ENCODE measurements around the gene GPRIN2.

The GPRIN2 gene

DNA sequence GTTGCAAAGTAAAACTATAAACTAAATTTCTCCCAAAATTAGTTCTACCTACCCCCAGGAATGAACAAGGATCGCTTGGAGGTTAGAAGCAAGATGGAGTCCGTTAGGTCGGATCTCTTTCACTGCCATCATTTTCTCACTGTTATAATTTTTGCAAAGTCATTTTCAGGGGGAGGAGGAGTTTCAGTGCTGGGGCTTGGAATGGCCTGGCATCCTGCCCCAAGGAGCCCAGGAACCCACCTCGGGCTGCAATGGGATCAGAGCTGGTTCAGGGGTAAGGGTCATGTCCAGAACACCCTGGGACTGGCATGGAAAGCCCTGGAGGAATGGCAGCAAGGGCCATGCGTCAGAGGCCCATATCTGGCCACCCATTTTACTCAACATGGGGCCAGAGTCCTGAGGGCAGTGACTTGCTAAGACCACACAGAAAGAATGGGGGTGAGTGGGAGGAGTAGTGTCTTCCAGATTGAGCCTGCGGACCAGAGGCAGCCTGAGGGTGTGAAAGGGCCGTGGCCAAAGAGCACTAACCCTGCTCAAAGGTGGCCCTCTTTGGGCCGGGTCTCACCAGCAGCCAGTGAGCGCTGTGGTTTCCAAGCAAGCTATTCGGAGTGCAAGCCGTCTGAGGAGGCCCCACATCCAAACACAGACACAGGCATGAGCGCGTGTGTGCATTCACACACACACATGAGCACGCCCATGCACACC lies 31.8 kb downstream of the GPRIN2 start:
- no peaks in the 10 kb centered on the region for H3K9me2 ChIP-seq (replicated peaks; ENCODE audit: control insufficient read depth, low read length)
- H3K9me3 ChIP-seq (ENCODE audit: control insufficient read depth, insufficient read depth, low read length) = peaks cover 14% of the 10 kb centered on the region; the same call in 1 of the 2 replicates
- no peaks in the 10 kb centered on the region for H3K79me2 ChIP-seq (ENCODE audit: control insufficient read depth, low read length)
- peaks cover 7% of the 10 kb centered on the region for H3F3A ChIP-seq (ENCODE audit: control insufficient read depth, insufficient read depth)
- H3K36me3 ChIP-seq (ENCODE audit: control insufficient read depth, low read length) = no peaks in the 10 kb centered on the region
- TF ChIP-seq EZH2phosphoT487 (IDR thresholded peaks at IDR 0.05; ENCODE audit: borderline replicate concordance, low read length) (no peak), CTCF (IDR thresholded peaks at IDR 0.05; ENCODE audit: low read depth, low read length, poor library complexity, severe bottlenecking) (no peak)
- no peaks in the 10 kb centered on the region for H4K20me1 ChIP-seq (ENCODE audit: control insufficient read depth, insufficient read depth, low read depth, low read length)
- H3K4me2 ChIP-seq (ENCODE audit: low read length) = no peak overlapping the region
- H3K4me3 ChIP-seq (ENCODE audit: low read length) = no peak overlapping the region
- no peaks in the 10 kb centered on the region for H3K4me1 ChIP-seq (ENCODE audit: control insufficient read depth, low read length)
- H3K27me3 ChIP-seq (ENCODE audit: control insufficient read depth, low read length) = no peaks in the 10 kb centered on the region
- no peak overlapping the region for H3K27ac ChIP-seq (ENCODE audit: low read depth, low read length)

DNA sequence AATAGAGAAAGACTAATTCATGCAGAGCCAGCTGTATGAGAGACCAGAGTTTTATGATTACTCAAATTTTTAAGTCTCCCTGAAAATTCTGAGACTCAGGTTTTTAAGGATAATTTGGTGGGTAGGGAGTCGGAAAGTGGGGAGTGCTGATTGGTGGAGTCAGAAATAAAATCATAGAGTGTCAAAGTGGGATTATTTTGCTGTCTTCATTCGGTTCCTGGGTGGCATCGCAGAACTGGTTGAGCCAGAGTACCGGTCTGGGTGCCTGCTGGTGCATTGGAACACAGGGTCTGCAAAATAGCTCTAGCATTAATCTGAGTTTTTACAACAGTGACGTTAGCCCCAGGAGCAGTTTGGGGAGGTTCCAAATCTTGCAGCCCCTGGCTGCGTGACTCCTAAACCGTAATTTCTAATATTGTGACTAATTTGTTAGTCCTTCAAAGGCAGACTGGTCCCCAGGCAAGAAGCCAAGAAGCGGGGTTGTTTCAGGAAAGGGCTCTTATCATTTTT lies 32.4 kb downstream of the GPRIN2 start:
- Histone ChIP-seq H3K27me3 (ENCODE audit: control insufficient read depth, low read length) (no peaks in the 10 kb centered on the region), H4K20me1 (ENCODE audit: control insufficient read depth, insufficient read depth, low read depth, low read length) (no peaks in the 10 kb centered on the region), H3K9me2 (replicated peaks; ENCODE audit: control insufficient read depth, low read length) (no peaks in the 10 kb centered on the region), H3K4me3 (ENCODE audit: low read length) (no peak overlapping the region), H3K79me2 (ENCODE audit: control insufficient read depth, low read length) (no peaks in the 10 kb centered on the region), H3K4me1 (ENCODE audit: control insufficient read depth, low read length) (no peaks in the 10 kb centered on the region), H3K27ac (ENCODE audit: low read depth, low read length) (no peak overlapping the region), H3K36me3 (ENCODE audit: control insufficient read depth, low read length) (no peaks in the 10 kb centered on the region), H3K4me2 (ENCODE audit: low read length) (no peak overlapping the region), H3K9me3 (ENCODE audit: control insufficient read depth, insufficient read depth, low read length) (peaks cover 14% of the 10 kb centered on the region; the same call in 1 of the 2 replicates), H3F3A (ENCODE audit: control insufficient read depth, insufficient read depth) (peaks cover 7% of the 10 kb centered on the region)
- TF ChIP-seq EZH2phosphoT487 (IDR thresholded peaks at IDR 0.05; ENCODE audit: borderline replicate concordance, low read length) (no peak), CTCF (IDR thresholded peaks at IDR 0.05; ENCODE audit: low read depth, low read length, poor library complexity, severe bottlenecking) (no peak)

GRCh38 chr10:46523119-46523961 lies 33.1 kb downstream of the GPRIN2 start:
- H3K4me2 ChIP-seq (ENCODE audit: low read length) = no peak overlapping the region
- no peaks in the 10 kb centered on the region for H3K4me1 ChIP-seq (ENCODE audit: control insufficient read depth, low read length)
- no peaks in the 10 kb centered on the region for H3K9me2 ChIP-seq (replicated peaks; ENCODE audit: control insufficient read depth, low read length)

More at GRCh38 chr10:46523119-46523961, 33.1 kb downstream of the GPRIN2 start:
- Histone ChIP-seq H3K27ac (ENCODE audit: low read depth, low read length) (no peak overlapping the region), H3K79me2 (ENCODE audit: control insufficient read depth, low read length) (no peaks in the 10 kb centered on the region), H3F3A (ENCODE audit: control insufficient read depth, insufficient read depth) (peaks cover 7% of the 10 kb centered on the region), H4K20me1 (ENCODE audit: control insufficient read depth, insufficient read depth, low read depth, low read length) (no peaks in the 10 kb centered on the region), H3K9me3 (ENCODE audit: control insufficient read depth, insufficient read depth, low read length) (peaks cover 14% of the 10 kb centered on the region; the same call in 1 of the 2 replicates), H3K4me3 (ENCODE audit: low read length) (no peak overlapping the region), H3K27me3 (ENCODE audit: control insufficient read depth, low read length) (no peaks in the 10 kb centered on the region), H3K36me3 (ENCODE audit: control insufficient read depth, low read length) (no peaks in the 10 kb centered on the region)
- no peak for TF ChIP-seq EZH2phosphoT487 (IDR thresholded peaks at IDR 0.05; ENCODE audit: borderline replicate concordance, low read length)
- no peak for TF ChIP-seq CTCF (IDR thresholded peaks at IDR 0.05; ENCODE audit: low read depth, low read length, poor library complexity, severe bottlenecking)

Measured in DOHH2 (cell line).